A673 (cell line): Measurements from ENCODE around the gene SPCS2. TPM values are rescaled to one million over a fixed set of nuclear protein-coding genes. Genes with fewer than 3 reads are reported as not detected.
A peak's percentile ranks its signal among the peaks of the same experiment; 100 is the strongest.

Experiments used
- BruUV-seq: library from RNA; stranded (reverse); fragments of 400-500 nt; replicated peaks from 2 replicates; lab custom pipeline; 2021; lab: Mats Ljungman, UMichigan
- CTCF ChIA-PET: fragments of 300-600 bp; sonication (Branson Sonifier 250); formaldehyde crosslinking; loops from one replicate; lab custom pipeline; 2022; ENCODE audit warnings: antibody characterized with exemption; lab: Charles Lee
- POLR2A ChIA-PET: fragments of 300-600 bp; sonication (Branson Sonifier 250); formaldehyde crosslinking; loops from one replicate; lab custom pipeline; 2022; ENCODE audit warnings: antibody characterized with exemption; ENCODE audit not compliant: low non-redundant PET; lab: Charles Lee
- DNase-seq: peaks from one replicate; pipeline ENCODE4 v3.0.0-alpha.2; 2015; ENCODE audit warnings: low spot score
- H3K27ac ChIP-seq: fragments of 200-600 bp; sonication (generic); 2 replicates; pipeline ENCODE4 v1.5.1; 2016; ENCODE audit warnings: mixed run types, low read depth, mild to moderate bottlenecking, mixed read lengths, antibody characterized with exemption, low read length; ENCODE audit not compliant: poor library complexity, severe bottlenecking
- H3K27me3 ChIP-seq: fragments of 200-600 bp; sonication (generic); replicated peaks from 2 replicates; pipeline ENCODE4 v1.6.1; 2017; ENCODE audit warnings: mixed run types, low read depth, mild to moderate bottlenecking, mixed read lengths, antibody characterized with exemption, low read length; ENCODE audit not compliant: insufficient read depth, poor library complexity
- H3K36me3 ChIP-seq: fragments of 200-600 bp; sonication (generic); 2 replicates; pipeline ENCODE4 v1.6.1; 2016; ENCODE audit warnings: mixed run types, mild to moderate bottlenecking, mixed read lengths, antibody characterized with exemption, low read length; ENCODE audit not compliant: insufficient read depth, poor library complexity, severe bottlenecking
- H3K4me1 ChIP-seq: fragments of 200-600 bp; sonication (generic); 2 replicates; pipeline ENCODE4 v1.6.1; 2017; ENCODE audit warnings: mixed run types, mild to moderate bottlenecking, mixed read lengths, antibody characterized with exemption, low read length; ENCODE audit not compliant: insufficient read depth, poor library complexity, severe bottlenecking
- H3K4me3 ChIP-seq: fragments of 200-600 bp; sonication (generic); 2 replicates; pipeline ENCODE4 v1.5.1; 2016; ENCODE audit warnings: low read depth, mixed run types, mild to moderate bottlenecking, mixed read lengths, low read length; ENCODE audit not compliant: poor library complexity, severe bottlenecking
- H3K9me3 ChIP-seq: fragments of 200-600 bp; sonication (generic); 2 replicates; pipeline ENCODE4 v1.6.1; 2016; ENCODE audit warnings: mixed run types, low read depth, mild to moderate bottlenecking, mixed read lengths, antibody characterized with exemption, low read length; ENCODE audit not compliant: poor library complexity, severe bottlenecking
- CTCF ChIP-seq: fragments of 300-800, 200-600 bp; sonication (generic); conservative IDR thresholded peaks from 2 replicates; pipeline ENCODE4 v1.5.1; 2017; ENCODE audit warnings: low read depth, mild to moderate bottlenecking, antibody characterized with exemption, low read length, moderate library complexity, mixed read lengths
- EZH2 ChIP-seq: fragments of 200-600 bp; sonication (generic); IDR thresholded peaks from 2 replicates; pipeline ENCODE4 v1.6.1; 2017; ENCODE audit warnings: borderline replicate concordance, low read depth, mild to moderate bottlenecking, mixed read lengths, antibody characterized with exemption, low read length; ENCODE audit not compliant: poor library complexity, severe bottlenecking
- intact Hi-C: fragments of 100-400 bp; cut with micrococcal nuclease; formaldehyde crosslinking; loops from one replicate; pipeline ENCODE4 v1.10.0; 2022; ENCODE audit not compliant: unreplicated experiment
- total RNA-seq: library from RNA; stranded (reverse); gene quantifications from 2 replicates; pipeline ENCODE4 v1.2.3, GENCODE V29; 2021

SPCS2 gene
- total RNA-seq, 1 experiment from 2014 or later, result 241 TPM

DNA sequence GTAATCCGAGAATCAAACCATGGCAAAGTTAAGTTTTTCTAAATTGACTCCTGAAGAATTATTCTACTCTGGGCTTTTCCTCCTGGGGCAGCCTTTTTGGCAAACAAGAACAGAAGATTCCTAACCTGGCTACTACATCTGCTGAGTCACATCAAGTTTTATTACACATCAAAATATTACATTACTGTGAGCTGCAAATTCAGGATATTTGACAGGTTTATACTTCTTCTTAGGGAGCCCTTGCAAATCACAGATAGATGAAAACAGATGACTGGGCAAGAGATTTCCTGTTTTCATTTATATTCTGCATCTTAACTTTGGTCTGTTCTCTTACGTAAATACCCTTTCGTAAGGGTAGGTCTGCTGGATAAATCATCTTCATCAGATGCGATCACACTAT is 23.8 kb upstream of the SPCS2 start:
- H3K27me3 ChIP-seq, result no peaks in the 10 kb centered on the region
- no peaks in the 10 kb centered on the region for H3K9me3 ChIP-seq
- POLR2A ChIA-PET, result no interaction called here
- H3K36me3 ChIP-seq, result no peaks in the 10 kb centered on the region
- peak overlapping the region; percentile 24 for H3K27ac ChIP-seq
- DNase-seq, result no peak
- intact Hi-C loops, result loop anchor here (10.0 kb wide), 1 partner anchor 220 kb away; no protein-coding TSS in a partner anchor
- CTCF ChIA-PET, result no interaction called here
- H3K4me1 ChIP-seq, result peaks cover 7% of the 10 kb centered on the region
- H3K4me3 ChIP-seq, result no peak overlapping the region
- TF ChIP-seq CTCF (no peak), EZH2 (no peak)
- BruUV-seq, result no TSS peak

DNA sequence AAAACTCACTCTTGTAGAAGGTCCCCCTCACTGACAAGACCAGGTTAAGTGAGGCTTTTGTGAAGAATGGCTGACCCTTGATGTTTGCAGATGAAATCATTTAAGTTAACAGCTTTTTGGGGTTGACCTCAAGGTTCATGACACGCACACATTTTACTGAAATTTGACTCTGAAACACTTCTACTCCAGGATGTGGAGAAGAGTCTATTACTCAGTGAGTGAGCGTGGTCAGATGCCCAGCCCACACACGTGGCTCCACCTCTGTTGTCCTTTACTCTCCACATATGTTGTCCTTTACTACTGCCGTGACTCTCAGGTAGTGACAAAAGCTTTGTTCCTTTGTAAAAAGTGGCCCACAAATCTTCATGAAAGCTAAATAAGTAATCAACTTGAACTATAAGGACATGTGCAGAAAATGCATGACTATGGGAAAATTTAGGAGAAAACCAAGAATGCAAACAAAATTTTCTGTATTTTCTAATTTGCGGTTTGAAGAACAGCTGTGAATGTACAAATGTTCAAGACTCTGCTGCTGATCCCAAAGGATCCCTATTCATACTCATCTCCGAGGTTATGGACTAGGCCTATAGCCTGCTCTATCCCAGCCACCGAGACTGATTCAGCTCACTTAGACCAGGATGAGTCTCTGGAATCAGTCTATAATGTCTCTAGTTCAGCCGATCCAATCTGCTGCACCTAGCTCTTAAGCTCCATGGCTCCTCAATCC is 22.6 kb upstream of the SPCS2 start:
- intact Hi-C loops, result loop anchor here (10.0 kb wide), 1 partner anchor 218 kb away; no protein-coding TSS in a partner anchor
- Histone ChIP-seq H3K27me3 (no peaks in the 10 kb centered on the region), H3K27ac (no peak overlapping the region), H3K9me3 (no peaks in the 10 kb centered on the region), H3K36me3 (no peaks in the 10 kb centered on the region), H3K4me1 (peaks cover 7% of the 10 kb centered on the region), H3K4me3 (no peak overlapping the region)
- BruUV-seq, result no TSS peak
- POLR2A ChIA-PET, result interaction anchor here (0.6 kb wide), 1 partner anchor 1102 kb away, joined by 3 read pairs; no protein-coding TSS in a partner anchor
- TF ChIP-seq EZH2, result no peak
- TF ChIP-seq CTCF, result no peak
- CTCF ChIA-PET, result interaction anchor here (0.7 to 1.3 kb wide), 4 partner anchors 62 to 278 kb away, joined by 3 to 8 read pairs (median 3); partner anchors contain the start of gene NEU3
- no peak for DNase-seq

DNA sequence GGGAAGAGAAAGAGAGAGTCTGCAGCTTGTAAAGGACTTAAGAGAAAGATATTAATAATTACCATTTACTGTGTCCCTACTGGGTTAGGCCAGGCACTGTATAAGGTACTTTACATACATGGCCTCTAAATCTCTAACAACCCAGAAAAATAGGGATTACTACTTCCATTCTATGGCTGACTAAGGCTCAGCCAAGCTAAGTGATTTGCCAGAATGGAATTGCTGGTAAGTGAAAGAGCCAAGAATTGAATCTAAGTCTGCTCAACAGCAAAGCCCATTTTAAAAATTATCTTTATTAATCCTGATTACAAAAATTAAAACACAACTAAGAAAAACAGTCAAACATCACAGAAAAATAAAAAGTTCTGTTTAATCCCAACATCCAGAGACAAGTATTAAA is 21.6 kb upstream of the SPCS2 start:
- no peaks in the 10 kb centered on the region for H3K27me3 ChIP-seq
- DNase-seq, result no peak
- H3K27ac ChIP-seq, result no peak overlapping the region
- no TSS peak for BruUV-seq
- peaks cover 7% of the 10 kb centered on the region for H3K4me1 ChIP-seq
- TF ChIP-seq EZH2, result no peak
- TF ChIP-seq CTCF, result no peak
- intact Hi-C loops, result loop anchor here (10.0 kb wide), 1 partner anchor 217 kb away; no protein-coding TSS in a partner anchor
- H3K9me3 ChIP-seq, result no peaks in the 10 kb centered on the region
- H3K36me3 ChIP-seq, result no peaks in the 10 kb centered on the region
- no peak overlapping the region for H3K4me3 ChIP-seq
- ChIA-PET CTCF (no interaction called here), POLR2A (no interaction called here)
